ENCODE data around the gene BORCS8. TPM values are rescaled to one million over a fixed set of nuclear protein-coding genes. Genes with fewer than 3 reads are reported as not detected.

The BORCS8 gene
- total RNA-seq, 4 donors from 2014 or later = 6.9 to 33.9 (median 17.9) TPM

DNA sequence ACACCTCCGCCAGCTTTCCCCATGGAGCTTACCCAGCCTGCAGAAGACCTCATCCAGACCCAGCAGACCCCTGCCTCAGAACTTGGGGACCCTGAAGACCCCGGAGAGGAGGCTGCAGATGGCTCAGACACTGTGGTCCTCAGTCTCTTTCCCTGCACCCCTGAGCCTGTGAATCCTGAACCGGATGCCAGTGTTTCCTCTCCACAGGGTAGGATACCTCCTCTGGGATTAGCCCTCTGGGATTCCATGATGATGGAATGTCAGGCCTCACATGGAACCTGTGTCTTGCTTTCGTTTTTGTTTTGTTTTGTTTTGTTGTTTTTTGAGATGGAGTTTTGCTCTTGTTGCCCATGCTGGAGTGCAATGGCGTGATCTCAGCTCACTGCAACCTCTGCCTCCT, 2.0 kb upstream of the BORCS8 start:
- Histone ChIP-seq H3K27me3 (no peaks in the 10 kb centered on the region), H3K27ac (no peak overlapping the region), H3K4me3 (peak overlapping the region; percentile 87), H3K9me3 (no peaks in the 10 kb centered on the region), H3K36me3 (peaks cover 26% of the 10 kb centered on the region), H3K4me1 (peaks cover 52% of the 10 kb centered on the region)
- DNase-seq (ENCODE audit: low spot score in 2 of 2) = no peak
- WGBS = 68% methylated on average over 5 of the region's 5 CpGs
- TF ChIP-seq POLR2A (IDR thresholded peaks at IDR 0.05) = no peak

DNA sequence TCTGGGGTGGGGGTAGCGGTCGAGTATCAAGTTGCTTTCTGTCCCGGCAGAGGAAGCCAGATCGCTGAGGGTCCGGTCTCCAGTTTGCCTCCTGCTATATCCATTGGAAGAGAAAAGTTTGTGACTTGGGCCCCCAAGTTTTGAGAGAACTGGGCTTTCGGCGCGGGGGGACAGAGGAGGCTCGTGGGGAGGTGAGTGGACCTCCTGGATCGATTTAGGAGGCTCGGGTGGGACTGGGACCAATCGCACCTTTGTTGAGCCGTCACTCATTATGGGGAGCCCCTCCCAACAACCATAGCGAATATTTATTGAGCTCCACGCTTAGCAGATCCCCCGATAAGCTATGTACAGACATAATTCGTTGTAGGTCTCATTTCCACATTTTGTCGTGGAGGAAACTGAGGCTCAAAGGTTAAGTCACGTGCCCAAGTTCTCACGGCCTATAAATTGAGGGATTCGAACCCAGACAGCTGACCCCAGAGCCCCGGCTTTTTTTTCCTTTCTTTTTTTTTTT, 1.0 kb upstream of the BORCS8 start:
- peak overlapping the region; percentile 87 for H3K4me3 ChIP-seq
- DNase-seq (ENCODE audit: low spot score in 2 of 2) = no peak
- no peaks in the 10 kb centered on the region for H3K27me3 ChIP-seq
- H3K9me3 ChIP-seq = no peaks in the 10 kb centered on the region
- TF ChIP-seq POLR2AphosphoS5 (IDR thresholded peaks at IDR 0.05) = no peak
- no peak for TF ChIP-seq POLR2A (IDR thresholded peaks at IDR 0.05)
- no peak for TF ChIP-seq EP300 (IDR thresholded peaks at IDR 0.05)
- TF ChIP-seq, protein P1, sequence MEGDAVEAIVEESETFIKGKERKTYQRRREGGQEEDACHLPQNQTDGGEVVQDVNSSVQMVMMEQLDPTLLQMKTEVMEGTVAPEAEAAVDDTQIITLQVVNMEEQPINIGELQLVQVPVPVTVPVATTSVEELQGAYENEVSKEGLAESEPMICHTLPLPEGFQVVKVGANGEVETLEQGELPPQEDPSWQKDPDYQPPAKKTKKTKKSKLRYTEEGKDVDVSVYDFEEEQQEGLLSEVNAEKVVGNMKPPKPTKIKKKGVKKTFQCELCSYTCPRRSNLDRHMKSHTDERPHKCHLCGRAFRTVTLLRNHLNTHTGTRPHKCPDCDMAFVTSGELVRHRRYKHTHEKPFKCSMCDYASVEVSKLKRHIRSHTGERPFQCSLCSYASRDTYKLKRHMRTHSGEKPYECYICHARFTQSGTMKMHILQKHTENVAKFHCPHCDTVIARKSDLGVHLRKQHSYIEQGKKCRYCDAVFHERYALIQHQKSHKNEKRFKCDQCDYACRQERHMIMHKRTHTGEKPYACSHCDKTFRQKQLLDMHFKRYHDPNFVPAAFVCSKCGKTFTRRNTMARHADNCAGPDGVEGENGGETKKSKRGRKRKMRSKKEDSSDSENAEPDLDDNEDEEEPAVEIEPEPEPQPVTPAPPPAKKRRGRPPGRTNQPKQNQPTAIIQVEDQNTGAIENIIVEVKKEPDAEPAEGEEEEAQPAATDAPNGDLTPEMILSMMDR (IDR thresholded peaks at IDR 0.05) = no peak
- H3K4me1 ChIP-seq = peaks cover 52% of the 10 kb centered on the region
- WGBS = under 1% methylated on average over 13 of the region's 22 CpGs
- peaks cover 16% of the 10 kb centered on the region for H3K36me3 ChIP-seq
- H3K27ac ChIP-seq = peak overlapping the region; percentile 99

DNA sequence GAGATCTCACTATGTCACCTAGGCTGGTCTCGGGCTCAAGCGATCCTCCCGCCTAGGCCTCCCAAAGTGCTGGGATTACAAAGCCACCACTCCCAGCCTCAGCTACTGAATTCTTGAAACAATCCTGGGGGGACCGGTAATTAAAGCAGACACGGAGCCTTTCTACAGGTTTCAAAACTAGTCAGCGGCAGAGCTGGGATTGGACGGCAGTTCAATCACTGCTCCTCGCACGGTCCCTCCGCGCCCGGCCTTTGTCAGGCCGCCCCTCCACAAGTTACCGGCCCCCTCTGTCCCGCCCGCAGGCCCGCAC, 229 bp downstream of the BORCS8 start:
- WGBS = 0% methylated on average over 11 of the region's 17 CpGs
- H3K9me3 ChIP-seq = no peaks in the 10 kb centered on the region

DNA sequence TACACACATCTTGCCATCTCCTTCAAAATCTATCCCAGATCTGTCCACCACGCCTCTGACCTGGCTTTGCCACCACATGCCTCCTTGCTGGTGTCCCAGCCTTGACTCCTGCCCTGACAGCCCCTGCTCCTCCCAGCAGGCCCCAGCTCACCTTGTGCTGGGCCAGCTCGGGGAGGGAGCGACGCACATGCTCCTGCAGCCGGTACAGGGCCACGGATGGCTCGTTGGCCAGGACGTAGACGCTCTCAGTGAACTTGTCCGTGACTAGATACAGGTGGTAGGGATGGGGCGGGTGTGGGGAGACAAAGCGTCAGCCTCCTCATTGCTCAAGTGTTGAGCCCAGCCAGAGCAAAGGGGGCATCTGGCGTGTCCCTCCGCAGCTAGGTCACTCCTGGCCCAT, 5.2 kb downstream of the BORCS8 start:
- no peak for DNase-seq (ENCODE audit: low spot score in 2 of 2)
- H3K4me3 ChIP-seq = no peak overlapping the region
- no peak overlapping the region for H3K27ac ChIP-seq
- no peaks in the 10 kb centered on the region for H3K9me3 ChIP-seq
- WGBS = 91% methylated on average over 14 of the region's 14 CpGs
- peaks cover 28% of the 10 kb centered on the region for H3K36me3 ChIP-seq
- H3K27me3 ChIP-seq = no peaks in the 10 kb centered on the region
- TF ChIP-seq EP300 (IDR thresholded peaks at IDR 0.05) = no peak
- TF ChIP-seq, protein P1 (IDR thresholded peaks at IDR 0.05) = no peak
- no peak for TF ChIP-seq POLR2AphosphoS5 (IDR thresholded peaks at IDR 0.05)
- TF ChIP-seq POLR2A (IDR thresholded peaks at IDR 0.05) = no peak
- H3K4me1 ChIP-seq = peaks cover 26% of the 10 kb centered on the region

More for the DNA sequence above, 229 bp downstream of the BORCS8 start:
- H3K4me1 ChIP-seq = peaks cover 52% of the 10 kb centered on the region
- no peak for DNase-seq (ENCODE audit: low spot score in 2 of 2)
- peaks cover 8% of the 10 kb centered on the region for H3K36me3 ChIP-seq
- H3K27me3 ChIP-seq = no peaks in the 10 kb centered on the region
- TF ChIP-seq POLR2AphosphoS5 (IDR thresholded peaks at IDR 0.05) = no peak
- no peak for TF ChIP-seq EP300 (IDR thresholded peaks at IDR 0.05)
- no peak for TF ChIP-seq POLR2A (IDR thresholded peaks at IDR 0.05)
- TF ChIP-seq, protein P1 (IDR thresholded peaks at IDR 0.05) = no peak
- peak overlapping the region; percentile 87 for H3K4me3 ChIP-seq
- peak overlapping the region; percentile 99 for H3K27ac ChIP-seq

DNA sequence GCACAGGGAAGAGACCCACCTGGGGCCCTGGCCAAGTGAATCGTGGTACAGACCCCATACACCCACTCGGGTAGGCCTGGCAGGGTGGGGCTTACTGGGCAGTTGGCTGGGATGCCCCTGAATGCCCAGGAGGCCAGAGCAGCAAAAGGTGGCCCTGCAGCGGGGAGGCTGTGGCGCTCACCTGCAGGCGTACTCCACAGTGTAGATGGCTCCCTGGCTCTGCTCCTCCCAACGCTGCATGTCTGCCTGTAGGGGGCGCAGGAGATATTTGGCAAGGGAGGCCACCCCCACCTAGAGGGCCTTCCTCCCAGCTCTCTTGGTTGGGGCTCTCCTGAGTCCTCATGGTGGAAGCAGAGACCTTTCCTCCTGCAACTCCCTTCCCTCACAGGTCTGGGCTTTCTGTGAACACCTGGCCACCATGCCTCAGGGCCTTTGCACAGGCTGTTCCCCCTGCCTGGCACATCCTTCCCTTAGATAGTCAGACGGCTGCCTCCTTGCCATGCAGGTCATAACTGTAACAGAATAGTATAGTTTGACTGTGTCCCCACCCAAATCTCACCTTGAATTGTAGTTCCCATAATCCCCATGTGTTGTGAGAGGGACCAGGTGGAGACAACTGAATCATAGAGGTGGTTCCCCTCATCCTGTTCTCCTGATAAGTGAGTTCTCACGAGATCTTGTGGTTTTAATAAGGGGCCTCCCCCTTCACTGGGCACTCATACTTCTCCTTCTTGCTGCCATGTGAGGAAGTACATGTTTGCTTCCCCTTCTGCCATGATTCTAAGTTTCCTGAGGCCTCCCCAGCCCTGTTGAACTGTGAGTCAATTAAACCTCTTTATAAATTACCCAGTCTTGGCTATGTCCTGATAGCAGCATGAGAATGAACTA, 5.9 kb downstream of the BORCS8 start:
- no peaks in the 10 kb centered on the region for H3K27me3 ChIP-seq
- H3K4me3 ChIP-seq = no peak overlapping the region
- H3K27ac ChIP-seq = no peak overlapping the region
- peaks cover 22% of the 10 kb centered on the region for H3K4me1 ChIP-seq
- peaks cover 34% of the 10 kb centered on the region for H3K36me3 ChIP-seq
- WGBS = 61% methylated on average over 2 of the region's 9 CpGs
- no peak for DNase-seq (ENCODE audit: low spot score in 2 of 2)
- no peak for TF ChIP-seq POLR2A (IDR thresholded peaks at IDR 0.05)
- TF ChIP-seq, protein P1 (IDR thresholded peaks at IDR 0.05) = peak; percentile 20 to 39
- no peaks in the 10 kb centered on the region for H3K9me3 ChIP-seq

Measured in suprapubic skin (tissue), 4 donors.